Cardiac muscle cell (in vitro differentiated cells and primary cell): ENCODE data around the gene EIF3I. TPM values are rescaled to one million over a fixed set of nuclear protein-coding genes. Genes with fewer than 3 reads are reported as not detected.

Experiments used
- DNase-seq, 2 donors: peaks; one replicate each; pipeline versions ENCODE4 v3.0.0 to v3.0.0-alpha.2; 2010 to 2017; ENCODE audit warnings: low read depth in 1 of 2, low spot score in 1 of 2
- H3K27ac ChIP-seq: fragments of 200-600 bp; sonication (generic); 2 replicates; pipeline ENCODE4 v1.5.1; 2016
- H3K27me3 ChIP-seq: fragments of 200-600 bp; sonication (generic); 2 replicates; pipeline ENCODE4 v1.6.0; 2016; ENCODE audit warnings: control low read depth
- H3K36me3 ChIP-seq: fragments of 200-600 bp; sonication (generic); 2 replicates; pipeline ENCODE4 v1.5.1; 2016; ENCODE audit warnings: control low read depth
- H3K4me1 ChIP-seq: fragments of 200-600 bp; sonication (generic); 2 replicates; pipeline ENCODE4 v1.8.1; 2017; ENCODE audit warnings: low read depth, mild to moderate bottlenecking, mixed run types
- H3K4me3 ChIP-seq: fragments of 200-600 bp; sonication (generic); 2 replicates; pipeline ENCODE4 v1.5.1; 2016; ENCODE audit warnings: mild to moderate bottlenecking
- H3K9me3 ChIP-seq: fragments of 200-600 bp; sonication (generic); 2 replicates; pipeline ENCODE4 v1.5.1; 2017; ENCODE audit warnings: low read depth, mild to moderate bottlenecking, control low read depth
- CTCF ChIP-seq: IDR thresholded peaks from 2 replicates; pipeline ENCODE4 v1.5.1; 2012; ENCODE audit warnings: low read depth, mild to moderate bottlenecking, low read length
- polyA plus RNA-seq: library from polyadenylated mRNA; unstranded; fragments of >200 nt; fragmentation: Nextera tagmentation; extraction: Ambion mirVana; gene quantifications from 2 replicates; pipeline ENCODE4 v1.2.1, GENCODE V29; 2016
- total RNA-seq: library from RNA; depleted of rRNA; stranded (reverse); fragments of >200 nt; gene quantifications from 2 replicates; pipeline ENCODE4 v1.2.3, GENCODE V29; 2016

Gene EIF3I
- total and polyA plus RNA-seq, 2 experiments from 2014 or later: 165 to 239 TPM

GRCh38 chr1:32228771-32229170 lies 6.6 kb downstream of the EIF3I start:
- DNase-seq: no peak
- TF ChIP-seq CTCF: no peak
- Histone ChIP-seq H3K27ac (no peak overlapping the region), H3K27me3 (no peaks in the 10 kb centered on the region), H3K9me3 (no peaks in the 10 kb centered on the region), H3K36me3 (peaks cover 51% of the 10 kb centered on the region), H3K4me3 (no peak overlapping the region), H3K4me1 (no peaks in the 10 kb centered on the region)

GRCh38 chr1:32231843-32232432 lies 9.7 kb downstream of the EIF3I start:
- Histone ChIP-seq H3K36me3 (peaks cover 37% of the 10 kb centered on the region), H3K4me1 (no peaks in the 10 kb centered on the region), H3K4me3 (no peak overlapping the region), H3K27me3 (no peaks in the 10 kb centered on the region), H3K9me3 (no peaks in the 10 kb centered on the region), H3K27ac (peak overlapping the region; percentile 34)
- no peak for DNase-seq
- no peak for TF ChIP-seq CTCF

GRCh38 chr1:32232558-32233304 lies 10.5 kb downstream of the EIF3I start:
- no peak for DNase-seq
- TF ChIP-seq CTCF: no peak
- no peak overlapping the region for H3K4me3 ChIP-seq
- H3K27me3 ChIP-seq: no peaks in the 10 kb centered on the region
- H3K36me3 ChIP-seq: peaks cover 37% of the 10 kb centered on the region
- H3K27ac ChIP-seq: peak overlapping the region; percentile 34
- no peaks in the 10 kb centered on the region for H3K9me3 ChIP-seq
- no peaks in the 10 kb centered on the region for H3K4me1 ChIP-seq

GRCh38 chr1:32234792-32235191 lies 12.6 kb downstream of the EIF3I start:
- Histone ChIP-seq H3K4me3 (no peak overlapping the region), H3K36me3 (peaks cover 27% of the 10 kb centered on the region), H3K27ac (no peak overlapping the region), H3K9me3 (no peaks in the 10 kb centered on the region), H3K27me3 (no peaks in the 10 kb centered on the region), H3K4me1 (peaks cover 5% of the 10 kb centered on the region)
- TF ChIP-seq CTCF: no peak
- DNase-seq: no peak

GRCh38 chr1:32239337-32239736 lies 17.1 kb downstream of the EIF3I start:
- Histone ChIP-seq H3K4me3 (peak overlapping the region; percentile 42), H3K27ac (peak overlapping the region; percentile 59), H3K27me3 (no peaks in the 10 kb centered on the region), H3K36me3 (no peaks in the 10 kb centered on the region), H3K4me1 (peaks cover 10% of the 10 kb centered on the region), H3K9me3 (no peaks in the 10 kb centered on the region)
- DNase-seq: no peak
- TF ChIP-seq CTCF: no peak
